ENCODE measurements around the gene RDX. TPM values are rescaled to one million over a fixed set of nuclear protein-coding genes. Genes with fewer than 3 reads are reported as not detected.
A peak's percentile ranks its signal among the peaks of the same experiment; 100 is the strongest.
"Not testable (repeated sequence)": the region's sequence is repeated elsewhere in the genome, so short reads cannot be mapped to it uniquely, and the experiment has no call there.

RDX gene
- total RNA-seq, 2 experiments from 2014 or later, result 53.9 to 61.7 TPM

- POLR2A ChIA-PET, result no interaction called here
- intact Hi-C loops (cut with DNase I, micrococcal nuclease), result no loop called here
- Mint-ChIP-seq H3K27ac (peak overlapping the region; percentile 65), H3K36me3 (ENCODE audit: low read depth) (peaks cover 24% of the 10 kb centered on the region), H3K4me3 (peak overlapping the region; percentile 85), H3K27me3 (no peaks in the 10 kb centered on the region), H3K9me3 (ENCODE audit: low read depth) (no peaks in the 10 kb centered on the region), H3K4me1 (peaks cover 44% of the 10 kb centered on the region)
- ATAC-seq (no peak), DNase-seq (no peak)
- CTCF ChIA-PET, result interaction anchor here (0.6 to 1.3 kb wide), 2 partner anchors 10 to 79 kb away, joined by 3 read pairs; no protein-coding TSS in a partner anchor
Measured at GRCh38 chr11:110294509-110294908, 1.9 kb downstream of the RDX start.

GRCh38 chr11:110293389-110293788, 3.0 kb downstream of the RDX start:
- Mint-ChIP-seq H3K9me3 (ENCODE audit: low read depth) (no peaks in the 10 kb centered on the region), H3K4me1 (peaks cover 37% of the 10 kb centered on the region), H3K27me3 (no peaks in the 10 kb centered on the region), H3K36me3 (ENCODE audit: low read depth) (peaks cover 24% of the 10 kb centered on the region), H3K27ac (peak overlapping the region; percentile 10), H3K4me3 (peak overlapping the region; percentile 85)
- ATAC-seq (no peak), DNase-seq (no peak)
- intact Hi-C loops (cut with DNase I, micrococcal nuclease), result no loop called here
- ChIA-PET CTCF (interaction anchor here (0.6 to 1.3 kb wide), 6 partner anchors 9 to 136 kb away, joined by 3 to 4 read pairs (median 3); partner anchors contain the start of gene FDX1), POLR2A (no interaction called here)

GRCh38 chr11:110292146-110292545, 4.3 kb downstream of the RDX start:
- Mint-ChIP-seq H3K36me3 (ENCODE audit: low read depth) (peaks cover 24% of the 10 kb centered on the region), H3K4me1 (peaks cover 38% of the 10 kb centered on the region)
- intact Hi-C loops (cut with DNase I, micrococcal nuclease); H3K4me3 Mint-ChIP-seq; DNase-seq; ATAC-seq; H3K27ac Mint-ChIP-seq; CTCF ChIA-PET; H3K27me3 Mint-ChIP-seq; POLR2A ChIA-PET; H3K9me3 Mint-ChIP-seq (ENCODE audit: low read depth): not testable (repeated sequence)

GRCh38 chr11:110290591-110291334, 5.7 kb downstream of the RDX start:
- DNase-seq, result no peak
- Mint-ChIP-seq H3K4me3 (no peak overlapping the region), H3K36me3 (ENCODE audit: low read depth) (peaks cover 24% of the 10 kb centered on the region), H3K9me3 (ENCODE audit: low read depth) (no peaks in the 10 kb centered on the region), H3K27me3 (no peaks in the 10 kb centered on the region), H3K4me1 (peaks cover 37% of the 10 kb centered on the region), H3K27ac (no peak overlapping the region)
- no peak for ATAC-seq
- intact Hi-C loops (cut with DNase I, micrococcal nuclease), result no loop called here
- ChIA-PET POLR2A (no interaction called here), CTCF (interaction anchor here (0.6 to 2.2 kb wide), 3 partner anchors 17 to 88 kb away, joined by 3 to 5 read pairs (median 4); no protein-coding TSS in a partner anchor)

GRCh38 chr11:110289472-110289871, 6.9 kb downstream of the RDX start:
- CTCF ChIA-PET, result interaction anchor here (0.6 to 2.2 kb wide), 3 partner anchors 71 to 88 kb away, joined by 3 to 5 read pairs (median 3); no protein-coding TSS in a partner anchor
- H3K9me3 Mint-ChIP-seq (ENCODE audit: low read depth), result no peaks in the 10 kb centered on the region

GRCh38 chr11:110287537-110287936, 8.9 kb downstream of the RDX start:
- H3K4me1 Mint-ChIP-seq, result peaks cover 23% of the 10 kb centered on the region
- ATAC-seq, result no peak
- no peak overlapping the region for H3K4me3 Mint-ChIP-seq
- no peaks in the 10 kb centered on the region for H3K9me3 Mint-ChIP-seq (ENCODE audit: low read depth)
- no peaks in the 10 kb centered on the region for H3K27me3 Mint-ChIP-seq
- POLR2A ChIA-PET, result no interaction called here
- H3K27ac Mint-ChIP-seq, result no peak overlapping the region
- CTCF ChIA-PET, result interaction anchor here (0.6 to 1.6 kb wide), 4 partner anchors 122 to 178 kb away, joined by 3 read pairs; no protein-coding TSS in a partner anchor
- H3K36me3 Mint-ChIP-seq (ENCODE audit: low read depth), result peaks cover 10% of the 10 kb centered on the region
- intact Hi-C loops (cut with DNase I, micrococcal nuclease), result no loop called here
- DNase-seq, result no peak

More at GRCh38 chr11:110289472-110289871, 6.9 kb downstream of the RDX start:
- peaks cover 18% of the 10 kb centered on the region for H3K36me3 Mint-ChIP-seq (ENCODE audit: low read depth)
- no peak overlapping the region for H3K27ac Mint-ChIP-seq
- ATAC-seq (no peak), DNase-seq (no peak)
- intact Hi-C loops (cut with DNase I, micrococcal nuclease), result loop anchor here in 1 of 2 experiments (2.0 kb wide), 1 partner anchor 15 kb away; no protein-coding TSS in a partner anchor
- POLR2A ChIA-PET, result interaction anchor here (0.6 kb wide), 1 partner anchor 1728 kb away, joined by 3 read pairs; no protein-coding TSS in a partner anchor
- H3K27me3 Mint-ChIP-seq, result no peaks in the 10 kb centered on the region
- no peak overlapping the region for H3K4me3 Mint-ChIP-seq
- H3K4me1 Mint-ChIP-seq, result peaks cover 34% of the 10 kb centered on the region

GRCh38 chr11:110286298-110287040, 9.9 kb downstream of the RDX start:
- no peaks in the 10 kb centered on the region for H3K27me3 Mint-ChIP-seq
- intact Hi-C loops (cut with DNase I, micrococcal nuclease), result no loop called here
- H3K4me3 Mint-ChIP-seq, result no peak overlapping the region
- DNase-seq (no peak), ATAC-seq (no peak)
- peaks cover 22% of the 10 kb centered on the region for H3K4me1 Mint-ChIP-seq
- H3K27ac Mint-ChIP-seq, result no peak overlapping the region
- POLR2A ChIA-PET, result no interaction called here
- CTCF ChIA-PET, result interaction anchor here (1.6 kb wide), 1 partner anchor 127 kb away, joined by 3 read pairs; no protein-coding TSS in a partner anchor
- H3K9me3 Mint-ChIP-seq (ENCODE audit: low read depth), result no peaks in the 10 kb centered on the region
- peaks cover 6% of the 10 kb centered on the region for H3K36me3 Mint-ChIP-seq (ENCODE audit: low read depth)

GRCh38 chr11:110283862-110284261, 12.6 kb downstream of the RDX start:
- Mint-ChIP-seq H3K27me3 (no peaks in the 10 kb centered on the region), H3K9me3 (ENCODE audit: low read depth) (no peaks in the 10 kb centered on the region), H3K27ac (no peak overlapping the region), H3K4me3 (no peak overlapping the region), H3K4me1 (peaks cover 14% of the 10 kb centered on the region), H3K36me3 (ENCODE audit: low read depth) (peaks cover 6% of the 10 kb centered on the region)
- ATAC-seq (no peak), DNase-seq (no peak)
- intact Hi-C loops (cut with DNase I, micrococcal nuclease), result no loop called here
- ChIA-PET POLR2A (no interaction called here), CTCF (interaction anchor here (1.4 to 1.7 kb wide), 2 partner anchors 10 to 15 kb away, joined by 3 read pairs; no protein-coding TSS in a partner anchor)

GRCh38 chr11:110280595-110280994, 15.8 kb downstream of the RDX start:
- intact Hi-C loops (cut with DNase I, micrococcal nuclease); DNase-seq; ATAC-seq; H3K27me3 Mint-ChIP-seq; H3K4me3 Mint-ChIP-seq; H3K27ac Mint-ChIP-seq; H3K4me1 Mint-ChIP-seq; H3K9me3 Mint-ChIP-seq (ENCODE audit: low read depth): not testable (repeated sequence)
- H3K36me3 Mint-ChIP-seq (ENCODE audit: low read depth), result peaks cover 25% of the 10 kb centered on the region
- POLR2A ChIA-PET, result interaction anchor here (0.6 kb wide), 1 partner anchor 87 kb away, joined by 3 read pairs; no protein-coding TSS in a partner anchor
- CTCF ChIA-PET, result interaction anchor here (0.6 to 1.5 kb wide), 3 partner anchors 8 to 95 kb away, joined by 3 to 4 read pairs (median 4); no protein-coding TSS in a partner anchor

GRCh38 chr11:110279881-110280280, 16.5 kb downstream of the RDX start:
- Mint-ChIP-seq H3K27me3 (no peaks in the 10 kb centered on the region), H3K4me3 (no peak overlapping the region), H3K27ac (no peak overlapping the region), H3K36me3 (ENCODE audit: low read depth) (peaks cover 26% of the 10 kb centered on the region), H3K9me3 (ENCODE audit: low read depth) (no peaks in the 10 kb centered on the region), H3K4me1 (no peaks in the 10 kb centered on the region)
- POLR2A ChIA-PET, result interaction anchor here (0.6 kb wide), 1 partner anchor 88 kb away, joined by 3 read pairs; no protein-coding TSS in a partner anchor
- intact Hi-C loops (cut with DNase I, micrococcal nuclease), result no loop called here
- ATAC-seq (no peak), DNase-seq (no peak)
- CTCF ChIA-PET, result interaction anchor here (1.2 to 1.5 kb wide), 2 partner anchors 9 to 96 kb away, joined by 4 read pairs; no protein-coding TSS in a partner anchor

- Mint-ChIP-seq H3K36me3 (ENCODE audit: low read depth) (peaks cover 41% of the 10 kb centered on the region), H3K4me1 (peaks cover 3% of the 10 kb centered on the region), H3K27ac (no peak overlapping the region), H3K9me3 (ENCODE audit: low read depth) (no peaks in the 10 kb centered on the region), H3K27me3 (no peaks in the 10 kb centered on the region), H3K4me3 (no peak overlapping the region)
- ChIA-PET CTCF (interaction anchor here (1.2 to 1.8 kb wide), 3 partner anchors 18 to 162 kb away, joined by 3 to 4 read pairs (median 3); no protein-coding TSS in a partner anchor), POLR2A (no interaction called here)
- ATAC-seq, result no peak
- DNase-seq, result no peak
- intact Hi-C loops (cut with DNase I, micrococcal nuclease), result no loop called here
Measured at GRCh38 chr11:110272919-110273318, 23.5 kb downstream of the RDX start.

Data from activated CD4-positive, alpha-beta T cell treated with anti-CD3 and anti-CD28 coated beads for 36 hours (primary cell).